WI38 (cell line): ENCODE measurements around the gene GCDH.
A peak's percentile ranks its signal among the peaks of the same experiment; 100 is the strongest.

ENCODE experiments used
- H3K4me3 ChIP-seq: 2 replicates; pipeline ENCODE4 v1.5.1; 2011; ENCODE audit warnings: low read depth, mild to moderate bottlenecking, control low read depth, low read length
- CTCF ChIP-seq: IDR thresholded peaks from 2 replicates; pipeline ENCODE4 v1.5.1; 2012; ENCODE audit warnings: low read depth, mild to moderate bottlenecking, control low read depth, low read length

The GCDH gene

GRCh38 chr19:12867120-12868099 is 23.6 kb upstream of the GCDH start:
- no peak for TF ChIP-seq CTCF
- peak overlapping the region; percentile 55 for H3K4me3 ChIP-seq

GRCh38 chr19:12868540-12869112 is 22.3 kb upstream of the GCDH start:
- H3K4me3 ChIP-seq: no peak overlapping the region
- no peak for TF ChIP-seq CTCF

GRCh38 chr19:12871681-12872080 is 19.3 kb upstream of the GCDH start:
- H3K4me3 ChIP-seq: no peak overlapping the region
- TF ChIP-seq CTCF: no peak

- no peak overlapping the region for H3K4me3 ChIP-seq
- TF ChIP-seq CTCF: no peak
Observed at GRCh38 chr19:12872255-12872654, 18.7 kb upstream of the GCDH start.

GRCh38 chr19:12872941-12873890 is 17.7 kb upstream of the GCDH start:
- H3K4me3 ChIP-seq: no peak overlapping the region

More at GRCh38 chr19:12872941-12873890, 17.7 kb upstream of the GCDH start:
- no peak for TF ChIP-seq CTCF
